Amniotic stem cell (primary cell): Measurements from ENCODE around the gene CHSY1.
"Not testable (repeated sequence)": the region's sequence is repeated elsewhere in the genome, so short reads cannot be mapped to it uniquely, and the experiment has no call there.

Source experiments
- DNase-seq: peaks from one replicate; lab custom pipeline; 2025; lab: John Stamatoyannopoulos, UW

Gene CHSY1

GRCh38 chr15:101244036-101244781 lies 7.6 kb downstream of the CHSY1 start:
- DNase-seq = no peak

DNA sequence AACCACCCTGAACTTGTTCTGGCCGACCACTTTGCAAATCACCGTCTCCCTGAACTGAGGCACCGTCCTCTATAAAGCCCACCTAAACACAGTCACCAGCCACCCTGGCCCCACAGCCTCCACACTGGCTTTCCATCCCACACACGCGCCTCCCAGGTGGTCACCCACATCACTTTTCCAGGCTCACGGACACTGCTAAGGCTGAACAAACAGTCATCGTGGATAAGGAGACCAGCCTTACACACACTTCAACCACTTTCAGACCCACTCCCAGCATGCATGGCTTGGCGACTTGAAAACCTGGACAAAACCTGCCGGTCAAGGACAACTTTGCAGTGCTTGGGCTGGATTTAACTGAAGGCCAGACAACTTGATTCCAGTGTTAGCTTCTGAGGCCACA lies 8.4 kb downstream of the CHSY1 start:
- no peak for DNase-seq

GRCh38 chr15:101242999-101243336 lies 8.9 kb downstream of the CHSY1 start:
- DNase-seq = no peak

GRCh38 chr15:101242160-101242998 lies 9.5 kb downstream of the CHSY1 start:
- DNase-seq = no peak

GRCh38 chr15:101240358-101240757 lies 11.5 kb downstream of the CHSY1 start:
- no peak for DNase-seq

DNA sequence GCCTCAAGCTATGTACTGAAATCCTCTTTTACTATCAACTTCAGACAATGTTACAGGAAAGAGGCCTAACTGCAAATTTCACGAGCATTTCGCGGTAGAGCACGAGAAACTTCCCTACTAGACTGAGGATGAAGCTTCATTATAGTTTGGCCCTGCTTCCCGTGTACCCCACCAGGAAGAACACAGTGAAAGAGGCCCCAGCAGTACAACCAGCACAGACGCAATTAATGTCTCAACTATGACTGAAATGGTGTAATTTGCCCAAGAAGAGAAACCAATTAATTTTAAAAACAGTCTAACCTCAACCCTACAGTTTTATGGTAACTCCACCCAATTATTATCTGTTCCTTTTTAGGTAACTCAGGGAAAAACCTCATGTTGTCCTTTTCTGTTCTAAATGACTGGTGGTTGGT lies 12.1 kb downstream of the CHSY1 start:
- no peak for DNase-seq

GRCh38 chr15:101237251-101237650 lies 14.6 kb downstream of the CHSY1 start:
- DNase-seq = no peak

DNA sequence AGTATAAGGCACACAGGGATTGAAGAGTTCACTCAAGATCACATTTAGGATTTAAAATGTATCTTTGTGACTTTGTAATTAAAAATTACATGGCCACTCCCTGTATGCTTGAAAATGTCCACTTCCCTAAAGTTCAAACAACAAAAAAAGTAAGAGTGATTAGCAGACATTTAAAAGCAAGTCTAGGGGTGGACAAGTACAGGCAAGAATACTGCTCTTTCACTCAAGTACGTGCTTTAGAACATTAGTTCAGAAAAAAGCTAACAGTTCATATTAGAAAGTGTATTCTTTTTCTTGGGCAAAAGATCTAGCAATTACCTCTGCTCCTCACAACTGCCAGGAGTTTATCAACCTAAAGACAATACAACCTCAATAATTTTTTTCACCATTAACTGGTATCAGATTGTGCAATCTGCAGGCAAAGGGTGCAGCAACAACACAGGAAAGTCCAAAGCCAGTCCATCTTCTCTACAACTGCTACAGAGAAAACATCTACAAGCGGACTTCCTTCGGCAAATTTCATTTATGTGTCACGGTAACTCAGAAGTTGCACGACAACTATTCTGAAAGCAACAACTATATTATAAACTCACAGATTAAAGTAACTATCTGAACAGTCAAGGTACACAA lies 18.1 kb downstream of the CHSY1 start:
- no peak for DNase-seq

GRCh38 chr15:101232677-101233076 lies 19.2 kb downstream of the CHSY1 start:
- DNase-seq = no peak

GRCh38 chr15:101228313-101228712 lies 23.5 kb downstream of the CHSY1 start:
- no peak for DNase-seq

DNA sequence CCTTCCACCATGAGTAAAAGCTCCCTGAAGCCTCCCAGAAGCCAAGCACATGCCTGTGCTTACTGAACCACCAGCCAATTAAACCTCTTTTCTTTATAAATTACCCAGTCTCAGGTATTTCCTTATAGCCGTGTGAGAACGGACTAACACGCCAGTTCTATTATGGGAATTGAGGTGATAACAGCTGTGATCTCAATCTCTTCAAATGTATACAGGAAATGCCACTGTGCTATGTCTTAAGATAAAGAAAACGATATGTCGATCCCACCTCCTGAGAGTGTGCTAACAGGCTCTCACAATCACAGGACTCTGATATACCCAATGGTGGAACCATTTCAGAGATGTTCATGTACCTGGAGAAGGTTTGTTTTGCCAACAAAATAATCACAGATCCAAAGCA lies 26.2 kb downstream of the CHSY1 start:
- no peak for DNase-seq

GRCh38 chr15:101221902-101222301 lies 29.9 kb downstream of the CHSY1 start:
- DNase-seq = no peak

DNA sequence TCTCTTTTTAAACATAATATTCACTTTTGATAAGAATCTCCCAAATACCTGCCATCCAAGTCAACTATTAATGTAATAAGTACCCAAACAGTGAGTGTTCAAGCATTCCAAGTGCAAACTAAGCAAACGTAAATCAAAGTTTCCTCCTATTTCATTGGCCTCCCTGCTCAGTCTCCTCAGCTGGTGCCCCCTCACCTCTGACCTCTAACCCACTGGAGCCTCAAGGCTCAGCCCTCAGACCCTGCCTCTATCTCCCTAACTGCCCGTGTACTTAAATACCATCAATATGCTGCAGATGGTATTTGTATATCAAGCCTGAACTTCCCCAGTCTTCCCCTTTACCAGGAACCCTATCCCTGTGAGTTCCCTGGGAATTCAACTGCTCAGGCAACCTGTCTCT lies 31.8 kb downstream of the CHSY1 start:
- DNase-seq = no peak

DNA sequence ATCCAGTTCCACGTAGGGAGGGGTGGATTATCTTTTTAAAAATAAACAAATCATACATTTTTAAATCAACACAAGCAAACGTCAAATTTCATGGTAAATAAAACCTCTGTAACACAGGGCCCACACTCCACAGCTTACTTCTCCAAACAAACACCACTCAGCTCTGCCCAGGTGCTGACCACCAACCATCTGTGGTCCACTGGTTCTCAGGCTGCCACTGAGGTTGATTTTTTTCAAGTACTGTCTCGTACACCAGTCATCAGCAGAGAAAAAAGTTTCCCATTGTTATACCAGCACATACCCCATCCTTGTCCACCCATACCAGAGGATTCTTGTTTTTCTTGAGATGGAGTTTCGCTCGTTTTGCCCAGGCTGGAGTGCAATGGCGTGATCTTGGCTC lies 32.4 kb downstream of the CHSY1 start:
- no peak for DNase-seq

DNA sequence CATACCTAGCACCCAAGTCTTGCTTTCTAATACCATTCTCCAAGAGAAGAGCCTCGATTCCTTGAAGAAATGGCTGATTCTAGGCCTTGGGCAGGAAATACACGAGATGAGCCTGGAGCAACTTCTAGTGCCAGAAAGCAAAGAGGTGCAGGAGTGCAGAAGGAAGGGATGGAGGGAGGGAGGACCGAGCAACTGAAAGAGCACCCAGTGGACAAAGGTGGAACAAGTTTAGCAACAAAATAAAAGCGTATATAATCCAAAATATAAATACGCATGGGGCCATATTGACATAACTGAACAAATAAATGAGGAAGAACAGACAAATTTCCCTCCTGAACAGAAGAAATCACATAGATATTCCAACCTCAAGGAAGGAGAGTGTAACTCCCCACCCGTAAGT lies 34.4 kb downstream of the CHSY1 start:
- DNase-seq = no peak

DNA sequence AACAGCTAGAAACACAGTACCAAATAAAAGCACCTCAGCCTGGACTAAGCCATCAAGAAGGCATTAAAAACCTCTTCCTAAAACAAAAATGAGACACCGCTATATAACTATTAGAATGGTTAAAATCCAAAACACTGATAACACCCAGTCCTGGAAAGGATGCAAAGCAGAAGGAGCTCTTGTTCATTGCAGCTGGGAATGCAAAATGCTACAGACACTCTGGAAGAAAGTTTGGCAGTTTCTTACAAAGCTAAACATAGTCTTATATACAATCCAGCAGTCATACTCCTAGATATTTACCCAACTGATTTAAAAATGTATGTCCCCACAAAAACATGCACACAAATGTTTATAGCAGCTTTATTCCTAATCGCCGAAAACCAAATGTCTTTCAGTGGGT lies 35.7 kb downstream of the CHSY1 start:
- no peak for DNase-seq

DNA sequence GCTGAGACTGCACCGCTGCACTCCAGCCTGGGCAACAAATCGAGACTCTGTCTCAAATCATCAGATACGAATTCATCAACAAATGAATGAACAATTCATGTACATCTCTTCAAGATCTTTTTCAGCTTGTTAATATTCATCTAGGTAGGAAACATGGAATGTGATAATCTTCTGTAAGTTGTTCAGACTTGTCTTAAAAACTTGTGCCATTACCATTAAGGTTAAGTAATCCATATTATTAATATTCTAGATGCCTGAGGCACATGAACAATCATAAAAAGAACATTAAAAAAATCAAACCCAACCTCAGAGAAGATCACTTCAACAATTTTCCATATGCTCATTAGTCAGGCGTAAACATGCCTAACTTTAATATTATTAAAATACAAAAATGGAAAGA lies 36.2 kb downstream of the CHSY1 start:
- DNase-seq = no peak

DNA sequence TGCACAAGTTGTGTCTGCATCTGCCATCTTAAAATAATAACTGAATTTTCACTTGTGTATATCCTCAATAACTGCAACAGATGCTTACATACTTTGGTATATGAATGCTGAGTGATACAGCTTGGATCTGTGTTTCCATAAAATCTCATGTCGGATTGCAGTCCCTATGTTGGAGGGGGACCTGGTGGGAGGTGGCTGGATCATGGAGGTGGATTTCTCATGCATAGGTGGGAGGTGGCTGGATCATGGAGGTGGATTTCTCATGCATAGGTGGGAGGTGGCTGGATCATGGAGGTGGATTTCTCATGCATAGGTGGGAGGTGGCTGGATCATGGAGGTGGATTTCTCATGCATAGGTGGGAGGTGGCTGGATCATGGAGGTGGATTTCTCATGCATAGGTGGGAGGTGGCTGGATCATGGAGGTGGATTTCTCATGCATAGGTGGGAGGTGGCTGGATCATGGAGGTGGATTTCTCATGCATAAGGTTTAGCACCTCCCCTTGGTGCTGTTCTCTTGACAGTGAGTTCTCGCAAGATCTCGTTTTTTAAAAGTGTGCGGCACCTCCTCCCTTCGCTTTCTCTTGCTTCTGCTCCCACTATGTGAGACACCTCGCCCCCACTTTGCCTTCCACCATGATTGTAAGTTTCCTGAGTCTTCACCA lies 37.3 kb downstream of the CHSY1 start:
- not testable (repeated sequence) for DNase-seq

DNA sequence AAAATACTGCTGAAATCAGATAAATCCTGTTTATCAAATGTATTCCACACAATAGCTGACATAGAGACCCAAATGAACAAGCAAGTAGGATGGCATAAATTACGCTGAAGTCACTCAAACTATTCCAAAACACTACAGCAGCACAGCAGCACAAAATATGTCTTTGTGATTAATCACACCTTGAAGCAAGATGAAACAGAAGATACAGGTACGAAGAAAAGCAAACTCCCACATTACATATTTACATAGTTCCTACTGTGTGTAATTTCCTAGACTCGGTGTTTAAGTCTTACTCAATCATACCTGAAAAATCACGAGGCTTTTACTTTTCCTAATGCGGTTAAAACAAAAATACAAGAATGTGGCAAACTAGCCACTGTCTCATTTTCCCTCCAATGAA lies 38.3 kb downstream of the CHSY1 start:
- no peak for DNase-seq

DNA sequence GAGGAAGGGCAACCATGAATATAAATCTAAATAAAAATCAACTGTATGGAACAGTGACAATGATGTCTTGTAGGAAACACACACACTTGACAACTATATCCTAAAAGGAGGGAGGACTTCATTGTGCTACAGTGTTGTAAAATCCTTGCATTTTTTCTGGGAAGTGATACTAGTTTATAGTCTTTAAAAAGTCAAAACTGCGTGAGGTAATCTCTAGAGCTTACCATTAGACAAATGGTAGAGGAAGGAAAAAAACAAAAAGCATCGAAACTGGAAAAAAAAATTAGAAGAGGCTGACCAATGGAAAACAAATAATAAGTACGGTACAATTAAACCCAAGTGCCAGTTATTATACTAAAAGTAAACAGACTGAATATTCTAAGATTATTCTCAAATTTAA lies 38.7 kb downstream of the CHSY1 start:
- no peak for DNase-seq

- DNase-seq = no peak
Measured at GRCh38 chr15:101211897-101212296, 40.0 kb downstream of the CHSY1 start.

- DNase-seq = no peak
Measured at GRCh38 chr15:101210466-101210865, 41.4 kb downstream of the CHSY1 start.

- DNase-seq = no peak
Measured at GRCh38 chr15:101210058-101210457, 41.8 kb downstream of the CHSY1 start.
